GM19351 (cell line): ENCODE measurements around the gene FAM107B.

Experiments
- ATAC-seq: cut with Tn5 transposase; IDR thresholded peaks from one replicate; pipeline ENCODE4 v1.9.1; 2021; ENCODE audit warnings: mild to moderate bottlenecking, moderate library complexity; ENCODE audit not compliant: unreplicated experiment

FAM107B gene

DNA sequence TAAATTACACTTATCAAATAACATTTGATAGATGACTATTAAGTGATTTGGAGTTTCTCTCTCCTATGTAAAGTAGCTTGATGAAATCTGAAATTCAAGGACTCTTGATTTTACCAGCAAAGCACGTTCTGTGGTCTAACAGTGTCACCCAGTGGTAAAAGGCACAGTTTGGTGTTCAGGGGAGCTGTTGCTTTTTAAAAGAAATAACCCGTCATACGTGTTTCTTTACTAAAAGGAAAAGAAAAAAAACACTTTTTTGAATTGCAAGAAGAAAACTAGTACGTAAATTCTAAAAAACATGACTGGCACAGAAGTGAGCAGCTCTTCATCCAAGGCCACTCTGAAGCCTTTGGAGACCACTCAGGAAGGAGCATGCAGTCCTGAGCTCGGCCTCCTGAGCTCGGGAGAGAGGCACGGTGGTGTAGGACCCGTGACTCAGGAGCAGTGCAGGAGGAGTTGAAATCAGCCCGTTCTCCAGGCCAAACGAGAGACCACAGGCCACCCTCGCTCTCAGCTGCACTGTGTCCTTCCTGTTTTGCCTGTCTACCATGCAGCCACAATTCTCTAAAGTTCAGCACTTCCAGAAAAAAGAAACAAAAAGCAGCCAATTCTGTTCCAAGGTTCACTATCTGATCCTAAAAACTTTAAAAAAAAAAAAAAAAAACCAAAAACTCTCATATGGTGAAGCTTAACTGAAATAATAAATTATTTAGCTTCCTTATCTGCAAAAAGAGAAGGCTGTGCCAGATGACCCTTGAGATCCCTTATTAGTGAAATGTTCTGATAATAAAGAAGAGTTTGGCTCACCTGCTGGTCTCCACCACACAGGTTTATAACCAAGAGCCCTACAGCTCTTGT, 231.4 kb downstream of the FAM107B start:
- ATAC-seq = no peak

DNA sequence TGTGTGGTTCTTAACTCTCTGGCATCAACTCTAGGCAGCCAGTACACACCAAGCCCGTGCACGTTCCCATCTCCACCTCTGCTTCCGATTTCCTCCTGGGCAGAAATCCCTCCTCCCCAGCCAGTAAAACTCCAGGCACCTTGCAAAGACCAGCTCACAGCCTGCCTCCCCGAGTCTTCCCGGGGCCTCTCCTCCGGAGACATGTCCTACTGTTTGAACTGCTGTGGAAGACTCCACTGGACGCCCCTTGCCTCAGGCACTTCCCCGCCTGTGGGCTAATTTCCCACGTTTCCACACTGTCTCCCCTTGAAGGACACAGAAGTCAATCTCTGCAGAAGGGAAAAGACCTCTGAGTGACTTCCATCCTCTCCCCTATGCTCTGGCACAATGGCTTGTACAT, 233.3 kb downstream of the FAM107B start:
- ATAC-seq = no peak

DNA sequence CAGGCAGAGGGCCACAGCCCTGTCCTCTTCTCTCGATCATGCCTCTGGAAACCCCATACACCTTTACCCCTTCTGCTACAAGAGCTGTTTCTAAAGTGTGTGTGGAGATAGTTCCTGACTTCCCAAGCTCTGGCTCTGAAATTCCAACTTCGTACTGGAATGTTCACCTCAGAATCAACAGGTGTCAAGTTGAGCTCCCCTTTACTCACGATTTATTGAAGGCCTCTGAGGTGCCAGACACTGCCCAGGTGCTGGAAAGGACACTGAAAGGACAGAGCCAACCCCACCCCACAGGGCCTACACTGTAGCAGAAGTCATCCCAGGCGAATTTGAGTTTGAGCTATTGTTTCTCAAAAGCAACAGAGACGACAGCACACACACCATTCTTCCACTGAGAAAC, 234.1 kb downstream of the FAM107B start:
- ATAC-seq = no peak

DNA sequence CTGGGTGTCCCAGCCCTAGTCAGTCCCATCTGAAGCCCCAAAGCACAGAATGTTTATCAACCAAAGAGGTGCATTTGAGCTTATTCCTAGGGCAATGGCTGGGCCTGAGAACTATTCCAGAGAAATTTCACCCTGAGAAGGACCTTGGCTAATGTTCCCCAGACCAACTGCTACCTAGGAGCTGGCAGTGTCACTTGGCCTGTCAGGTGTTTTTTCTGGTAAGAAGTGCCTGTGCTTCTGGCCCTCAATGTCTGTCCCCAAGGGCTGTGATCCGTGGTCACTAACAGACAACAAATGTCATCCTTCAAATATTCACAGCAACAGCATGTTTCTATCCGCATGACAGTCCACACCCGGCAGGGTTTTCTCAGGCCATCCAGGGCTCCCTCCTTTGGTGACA, 234.6 kb downstream of the FAM107B start:
- ATAC-seq = no peak

DNA sequence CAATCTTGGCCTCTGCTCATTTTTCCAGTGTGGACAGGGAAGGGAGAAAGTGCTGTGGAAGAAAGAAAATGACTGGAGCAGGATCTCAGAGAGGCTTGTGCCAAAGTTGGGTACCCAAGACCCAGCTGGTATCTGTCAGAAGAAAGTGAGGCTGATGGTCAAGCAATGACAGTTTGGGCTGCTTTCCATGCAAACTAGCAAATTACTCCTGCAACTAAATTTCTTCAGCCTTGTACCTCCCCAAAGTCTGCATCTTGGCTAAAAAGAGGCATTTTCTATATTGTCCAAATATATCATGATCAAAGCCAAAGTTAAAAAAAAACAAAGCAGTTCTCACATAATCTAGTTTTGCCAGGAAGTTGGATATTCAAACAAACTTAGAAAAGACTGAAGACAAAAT, 235.5 kb downstream of the FAM107B start:
- no peak for ATAC-seq

DNA sequence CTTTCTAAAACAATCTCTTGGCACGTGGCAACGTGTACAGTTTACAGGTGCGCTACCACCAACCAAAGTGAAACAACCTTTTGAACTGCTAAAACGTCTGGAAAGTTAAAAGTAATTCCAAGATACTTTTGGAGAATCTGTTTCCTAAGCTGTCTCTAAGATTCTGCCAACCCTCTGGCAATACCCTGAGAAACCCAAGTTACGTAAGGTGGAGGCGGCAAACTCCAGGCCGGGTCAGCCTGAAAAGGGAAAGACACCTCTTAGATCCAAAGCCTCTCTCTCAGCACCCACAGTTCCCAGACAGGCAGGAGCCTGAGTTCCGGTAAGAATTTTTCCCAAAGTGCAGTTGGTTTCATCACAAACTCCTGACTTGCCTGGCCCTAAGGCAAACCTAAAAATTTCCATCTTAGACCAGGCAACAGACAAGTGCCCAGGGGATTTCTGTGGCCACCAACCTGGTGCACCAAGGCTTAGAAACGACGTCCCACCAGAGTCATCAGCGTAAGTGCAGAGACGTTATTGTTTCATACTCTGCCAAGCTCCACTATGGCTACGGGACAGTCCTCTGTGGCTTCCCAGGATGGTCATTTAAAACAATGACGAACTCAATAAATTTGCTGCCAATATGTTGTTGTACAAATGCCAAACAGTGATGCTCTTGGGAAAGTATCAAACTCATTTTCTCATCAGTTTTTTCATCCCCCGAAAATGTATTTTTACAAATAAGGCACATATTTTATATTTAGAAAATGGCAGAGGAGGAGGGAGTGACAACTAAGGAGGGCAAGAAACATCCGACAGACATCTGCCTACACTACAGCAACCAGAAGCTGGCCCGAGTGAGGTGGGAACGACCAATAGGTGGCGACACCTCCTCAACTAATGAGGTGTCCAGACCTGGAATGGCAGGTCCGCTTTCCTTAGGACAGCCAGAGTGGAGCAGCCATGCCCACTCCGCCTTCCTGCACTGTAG, 238.2 kb downstream of the FAM107B start:
- ATAC-seq = no peak

DNA sequence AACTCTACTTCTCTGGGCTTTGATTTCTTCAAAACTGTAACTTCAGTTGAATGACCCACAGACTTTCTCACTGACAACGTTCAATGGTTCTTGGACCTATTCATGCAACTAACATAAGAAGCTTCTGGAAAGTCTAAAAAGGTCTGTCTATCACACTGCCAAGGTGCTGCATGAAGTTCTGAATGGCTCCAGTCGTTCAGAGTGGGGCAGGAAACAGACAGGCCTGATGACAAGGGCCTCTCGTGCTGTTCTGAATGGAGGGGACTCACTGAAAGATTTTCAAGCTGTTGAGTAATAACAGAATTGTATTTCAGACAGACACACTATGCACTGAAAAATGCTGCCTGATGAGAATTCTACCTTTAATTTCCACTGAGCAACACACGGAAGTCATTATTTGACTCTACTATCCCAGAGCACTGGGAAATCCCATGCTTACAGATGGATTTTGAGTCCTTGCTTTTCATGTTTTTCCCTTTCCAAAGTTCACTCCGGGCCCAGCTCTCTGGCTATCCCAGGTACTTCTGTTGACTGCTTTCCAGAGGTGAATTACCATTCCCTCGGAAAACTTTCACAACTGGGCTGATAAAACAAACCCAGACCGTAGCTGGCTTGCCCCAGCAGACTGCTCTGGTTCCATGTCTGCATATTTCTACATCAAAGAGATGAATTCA, 239.1 kb downstream of the FAM107B start:
- no peak for ATAC-seq

DNA sequence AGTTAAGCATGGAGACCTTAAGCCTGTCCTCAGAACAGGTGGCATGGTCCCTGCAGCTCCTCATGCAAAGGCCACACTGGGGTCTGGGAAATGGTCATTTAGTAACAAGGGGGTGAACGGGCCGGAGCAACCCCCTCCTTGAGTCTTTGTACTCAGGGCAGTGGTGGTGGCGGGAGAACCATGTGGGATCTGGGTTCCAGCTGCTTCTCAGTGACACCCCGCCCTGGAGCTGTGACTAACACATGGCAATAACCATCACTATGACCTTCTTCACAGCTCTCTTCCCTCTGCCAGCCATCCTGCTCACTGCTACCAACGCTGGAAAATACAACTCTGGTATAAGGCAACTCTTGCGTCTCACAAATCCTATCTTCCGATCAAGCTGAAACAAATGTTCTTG, 240.5 kb downstream of the FAM107B start:
- no peak for ATAC-seq

DNA sequence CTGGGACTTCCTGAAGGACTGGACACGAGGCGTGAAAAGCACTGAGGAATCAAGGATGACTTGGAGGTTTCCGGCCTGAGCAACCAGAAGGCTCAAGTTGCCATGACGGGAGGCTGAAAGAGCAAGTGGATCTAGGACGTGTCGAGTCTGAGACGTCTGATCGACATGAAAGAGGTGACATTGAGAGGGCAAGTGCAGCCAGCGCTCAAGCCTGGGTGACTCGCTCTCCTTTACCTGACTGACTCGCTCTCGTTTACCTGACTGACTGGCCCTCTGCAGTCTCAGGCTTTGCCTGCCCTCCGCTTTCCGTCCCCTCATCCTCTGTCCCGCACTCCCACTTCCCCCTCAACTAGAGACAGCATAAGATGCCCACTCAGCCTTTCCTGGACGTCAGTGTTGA, 241.4 kb downstream of the FAM107B start:
- ATAC-seq = no peak

DNA sequence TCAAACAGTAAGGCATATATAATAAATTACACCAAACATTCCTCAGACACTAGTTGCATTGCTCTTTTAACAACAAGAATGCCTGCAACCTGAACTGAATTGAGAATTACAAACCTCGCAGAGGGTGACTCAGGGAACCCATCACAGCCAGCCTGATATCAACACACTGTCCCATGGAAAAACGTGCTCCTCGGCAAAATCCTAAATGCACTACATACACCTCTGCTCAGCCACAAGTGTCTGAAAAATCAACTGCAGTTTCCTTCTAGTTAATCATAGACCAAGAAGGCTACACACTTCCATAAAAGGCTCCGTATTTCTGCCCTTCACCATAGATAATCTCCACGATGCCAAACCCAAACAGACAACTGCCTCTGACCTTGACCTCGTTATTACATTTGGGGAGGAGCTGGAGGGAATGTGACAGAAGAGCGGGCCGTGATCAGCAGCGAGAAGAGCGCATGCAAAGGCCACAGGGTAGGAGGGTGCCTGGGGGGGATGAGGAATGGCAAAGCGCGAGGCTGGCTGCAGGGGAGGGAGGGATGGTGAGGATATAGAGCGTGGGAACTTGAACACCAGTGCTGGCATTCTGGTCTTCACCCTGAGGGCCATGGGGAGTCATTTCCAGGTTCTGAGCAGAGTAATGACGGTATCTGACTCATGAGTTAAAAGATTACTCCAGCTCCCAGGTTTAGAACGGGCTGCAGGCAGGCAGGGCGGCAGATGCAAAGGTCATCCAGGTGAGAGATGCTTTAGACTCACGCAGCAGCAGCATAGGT, 242.0 kb downstream of the FAM107B start:
- ATAC-seq = no peak

DNA sequence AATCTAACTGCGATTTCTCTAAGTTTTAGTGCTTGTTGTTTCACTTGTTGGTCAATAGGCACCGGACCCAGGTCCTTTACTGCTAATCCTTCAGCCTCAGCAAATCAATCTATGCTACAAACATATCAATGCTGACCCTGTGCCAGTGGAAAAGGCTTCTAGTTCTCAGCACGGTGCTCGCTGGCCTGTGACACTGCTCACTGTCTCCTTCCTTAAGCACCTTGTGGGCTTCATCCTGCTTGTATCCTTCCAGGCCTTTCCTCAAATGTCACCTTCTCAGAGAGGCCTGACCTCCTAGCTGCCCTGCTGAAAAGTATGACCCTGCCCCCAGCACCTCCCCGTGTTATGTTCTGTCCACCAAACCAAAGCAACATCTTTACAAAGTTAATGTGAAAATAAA, 242.7 kb downstream of the FAM107B start:
- no peak for ATAC-seq

DNA sequence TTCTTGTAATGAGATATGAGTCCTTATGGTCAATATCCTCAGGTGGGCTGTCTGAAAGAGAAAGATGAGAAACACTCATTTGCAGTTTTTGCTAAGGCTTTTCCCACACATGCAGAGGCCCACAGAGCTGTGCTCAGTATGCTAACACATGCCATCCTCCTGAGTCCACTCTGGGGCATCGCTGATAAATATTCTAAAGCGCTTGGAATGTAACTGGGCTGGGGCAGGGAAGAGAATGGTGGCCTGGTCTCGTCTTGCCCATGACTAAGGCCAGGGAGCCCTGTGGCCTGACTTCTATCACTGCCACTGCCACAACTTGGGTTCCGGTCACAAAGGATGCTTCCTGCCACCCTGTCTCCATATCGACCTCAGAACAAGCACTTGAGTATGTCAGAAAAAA, 244.2 kb downstream of the FAM107B start:
- ATAC-seq = no peak

DNA sequence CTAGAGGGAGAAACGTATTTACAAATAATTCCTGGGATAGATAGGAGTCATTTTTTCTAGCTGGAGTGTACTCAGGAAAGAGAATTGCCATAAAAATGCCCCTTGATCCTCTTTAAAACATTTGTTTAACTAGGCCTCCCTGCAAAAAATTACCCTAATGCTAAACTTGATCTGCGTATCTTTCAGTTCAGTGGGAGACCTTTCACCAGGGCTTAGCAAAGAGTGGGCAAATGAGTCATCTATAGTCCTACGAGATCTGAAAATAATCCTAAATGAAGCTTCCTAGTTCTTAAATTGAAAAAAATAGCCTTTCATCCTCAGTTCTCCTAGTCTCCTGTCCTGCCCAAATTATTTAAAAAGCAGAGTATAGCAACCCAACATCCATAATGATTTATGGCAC, 245.3 kb downstream of the FAM107B start:
- ATAC-seq = no peak

DNA sequence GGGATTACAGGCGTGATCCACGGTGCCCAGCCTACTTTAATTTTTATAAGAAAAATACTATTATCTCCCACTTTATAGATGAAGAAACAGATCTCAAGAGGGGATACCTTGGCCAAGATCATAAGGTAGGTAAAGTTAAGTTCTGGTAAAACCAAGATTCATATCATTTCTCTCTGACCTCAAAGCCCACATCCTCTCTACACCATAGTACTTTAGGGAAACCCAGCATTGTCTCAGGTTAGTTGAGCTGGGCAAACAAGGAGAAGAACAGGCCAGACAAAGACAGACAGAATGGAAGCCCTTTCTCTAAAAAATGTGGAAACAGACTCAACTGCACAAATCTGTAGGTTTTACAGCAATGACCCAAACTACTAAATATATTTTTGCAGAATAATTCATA, 246.2 kb downstream of the FAM107B start:
- no peak for ATAC-seq

DNA sequence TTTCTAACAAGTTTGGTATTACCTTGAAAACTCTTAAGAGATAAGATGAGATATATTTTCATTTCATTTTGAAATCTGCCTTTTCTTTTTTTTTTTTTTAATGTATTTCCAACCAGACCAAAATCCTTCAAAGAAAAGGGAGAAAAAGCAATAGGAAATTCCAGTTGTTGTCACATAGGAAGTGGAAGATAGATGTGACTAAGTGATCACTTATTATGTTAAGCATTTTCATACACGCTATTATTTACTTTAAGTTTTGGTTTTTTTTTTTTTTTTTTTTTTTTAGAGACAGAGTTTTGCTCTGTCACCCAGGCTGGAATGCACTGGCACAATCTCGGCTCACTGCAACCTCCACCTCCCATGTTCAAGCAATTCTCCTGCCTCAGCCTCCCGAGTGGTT, 246.8 kb downstream of the FAM107B start:
- no peak for ATAC-seq

DNA sequence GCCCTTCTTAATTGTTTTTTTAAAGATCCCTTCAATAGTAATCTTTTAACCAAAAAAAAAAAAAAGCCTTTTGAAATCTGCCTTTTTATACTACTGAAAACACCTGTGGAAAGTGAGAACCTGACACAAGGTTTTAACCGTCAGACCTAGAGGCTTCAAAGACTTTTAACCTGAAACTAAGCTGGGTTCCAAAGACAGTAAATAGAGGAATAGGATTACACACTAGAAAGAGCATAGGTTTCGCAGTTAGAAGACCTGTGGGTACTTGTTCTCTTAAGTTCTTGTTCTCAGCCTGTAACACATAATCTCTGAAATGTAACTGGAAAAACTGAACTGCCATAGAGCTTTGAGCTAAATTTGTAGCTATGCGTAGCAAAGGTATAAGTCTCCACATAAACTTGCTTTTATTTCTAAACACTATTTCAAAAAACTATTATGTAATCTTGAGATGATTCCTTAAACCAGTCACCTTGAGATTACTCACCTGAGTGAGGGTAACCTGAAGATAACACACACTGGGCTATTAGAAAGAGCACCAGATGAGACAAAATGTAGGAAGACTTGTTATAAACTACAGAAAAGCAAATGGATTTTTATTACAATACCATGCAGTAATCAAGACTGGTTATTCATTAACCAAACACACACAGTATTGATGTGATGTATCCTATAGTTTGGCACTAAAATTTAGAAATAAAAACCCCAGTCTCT, 247.4 kb downstream of the FAM107B start:
- ATAC-seq = no peak

DNA sequence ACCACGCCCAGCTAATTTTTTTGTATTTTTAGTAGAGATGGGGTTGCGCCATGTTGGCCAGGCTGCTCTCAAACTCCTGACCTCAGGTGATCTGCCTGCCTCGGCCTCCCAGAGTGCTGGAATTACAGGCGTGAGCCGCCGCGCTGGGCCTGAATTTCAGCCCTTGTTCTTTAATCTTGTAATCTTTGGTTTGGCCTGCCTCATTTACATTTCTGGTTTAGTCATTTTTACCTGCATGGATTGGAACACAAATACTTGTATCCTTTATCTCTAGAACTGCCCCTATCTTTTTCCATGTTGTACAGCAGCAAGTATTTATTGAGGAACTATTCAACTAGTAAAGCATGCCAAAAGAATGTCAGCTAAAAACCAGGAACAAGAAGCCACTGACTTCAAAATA, 248.4 kb downstream of the FAM107B start:
- no peak for ATAC-seq

DNA sequence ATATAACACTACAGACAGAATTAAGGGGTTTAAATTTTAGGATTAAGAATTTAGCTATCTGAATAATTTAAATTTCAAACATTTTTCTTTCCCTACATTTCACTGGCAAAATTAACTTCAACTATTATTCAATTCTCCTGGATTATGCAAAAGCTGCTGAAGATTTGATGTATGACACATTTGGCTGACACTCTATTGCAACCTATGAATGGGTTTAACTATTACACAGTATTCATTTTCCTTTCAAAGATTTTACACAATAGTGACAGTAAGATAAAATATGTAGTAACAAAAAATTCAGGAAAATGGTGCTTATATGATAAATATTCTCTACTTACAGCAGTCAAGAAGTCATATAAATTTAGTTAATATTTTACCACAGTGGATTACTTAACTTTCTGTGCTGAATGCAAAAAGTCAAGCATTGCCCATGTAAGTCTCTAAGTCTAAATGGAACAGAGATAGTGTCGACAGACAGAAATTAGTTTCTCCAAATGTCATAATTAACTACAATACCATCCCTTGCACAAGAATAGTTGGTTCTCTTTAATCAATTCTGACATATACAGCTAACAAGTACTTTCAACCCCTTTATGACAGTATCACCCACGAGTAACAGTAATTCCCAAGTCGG, 249.9 kb downstream of the FAM107B start:
- no peak for ATAC-seq

DNA sequence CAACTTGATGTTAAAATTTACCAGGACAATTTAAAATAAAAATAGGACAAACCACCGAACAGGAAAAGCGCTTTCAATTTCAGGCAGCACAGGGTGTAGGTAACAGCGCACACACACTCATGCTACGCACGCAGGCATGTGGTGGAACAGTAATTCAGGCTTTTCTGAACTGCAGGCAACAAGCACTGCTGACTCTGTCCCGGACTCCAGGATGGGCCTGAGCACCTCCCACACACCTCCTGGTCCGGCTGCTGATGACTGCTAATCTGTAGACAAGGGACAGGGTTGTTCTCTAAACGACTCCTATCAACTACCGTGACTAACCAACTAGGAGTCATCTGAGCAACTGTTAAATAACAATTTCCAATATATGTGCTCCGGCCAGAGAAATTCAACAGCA, 251.4 kb downstream of the FAM107B start:
- ATAC-seq = no peak

DNA sequence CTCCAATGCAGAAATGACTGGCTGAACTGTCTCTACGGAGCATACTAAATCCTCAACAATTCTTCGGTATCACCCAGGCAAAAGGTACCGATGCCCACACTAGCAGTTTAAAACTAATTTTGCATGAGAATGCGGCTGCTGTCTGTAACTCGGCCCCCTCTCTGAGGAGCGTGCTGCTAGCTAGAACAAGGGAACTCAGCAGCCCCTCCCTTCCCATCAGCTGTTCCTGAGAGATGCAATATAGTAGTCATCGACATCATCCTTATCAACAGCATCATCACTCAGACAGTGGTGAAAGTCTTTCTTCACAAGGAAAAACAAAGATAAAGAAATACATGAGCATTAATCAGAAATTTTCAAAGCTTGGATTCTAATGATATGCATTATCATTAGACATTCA, 254.9 kb downstream of the FAM107B start:
- no peak for ATAC-seq
